GM12878 (cell line): ENCODE results near the gene DIPK1A. TPM values are rescaled to one million over a fixed set of nuclear protein-coding genes. Genes with fewer than 3 reads are reported as not detected.

ENCODE experiments used
- ATAC-seq: fragments of 200-7000 bp; cut with Tn5 transposase; 3 replicates; pipeline ENCODE4 v1.9.1; 2020; ENCODE audit warnings: mild to moderate bottlenecking, moderate library complexity
- BruUV-seq: library from RNA; stranded (reverse); fragments of 400-500 nt; replicated peaks from 2 replicates; lab custom pipeline; 2021; lab: Mats Ljungman, UMichigan
- CTCF ChIA-PET: fragments of 300-600 bp; sonication (Branson Sonifier 250); formaldehyde crosslinking; extraction: SDS; loops from one replicate; lab custom pipeline; 2021; ENCODE audit warnings: inconsistent platforms; lab: Yijun Ruan, JAX
- POLR2A ChIA-PET: fragments of 350-600 bp; formaldehyde crosslinking; extraction: SDS; loops from one replicate; lab custom pipeline; 2021; ENCODE audit warnings: inconsistent platforms; lab: Charles Lee
- RAD21 ChIA-PET: fragments of 300-600 bp; sonication (Branson Sonifier 250); formaldehyde crosslinking; loops from one replicate; lab custom pipeline; 2023; ENCODE audit warnings: antibody characterized with exemption; ENCODE audit not compliant: unreplicated experiment; lab: Charles Lee
- SMC1A ChIA-PET: fragments of 300-600 bp; sonication (Branson Sonifier 250); formaldehyde crosslinking; loops from one replicate; lab custom pipeline; 2023; ENCODE audit not compliant: unreplicated experiment, uncharacterized antibody; lab: Charles Lee
- DNase-seq: peaks from one replicate; pipeline ENCODE4 v3.0.0-alpha.2; 2011; ENCODE audit warnings: low read depth, low spot score
- FAIRE-seq: peaks from 3 replicates; lab custom pipeline; 2011; peaks lifted over from hg19 to GRCh38; lab: Jason Lieb, UNC
- H2AFZ ChIP-seq: 2 replicates; pipeline ENCODE4 v1.6.0; 2011; ENCODE audit warnings: low read depth, low read length, control low read depth; ENCODE audit not compliant: control insufficient read depth
- H3K27ac ChIP-seq: 2 replicates; pipeline ENCODE4 v1.5.1; 2011; ENCODE audit warnings: control low read depth; ENCODE audit not compliant: control insufficient read depth, insufficient read depth
- H3K27me3 ChIP-seq, 2 experiments: replicated peaks in 1 of 2; 2 replicates each; pipeline versions ENCODE4 v1.6.0 to v1.6.1; 2011; ENCODE audit warnings: low read length in 1 of 2; ENCODE audit not compliant: control insufficient read depth in 2 of 2, insufficient read depth in 2 of 2
- H3K36me3 ChIP-seq, 2 experiments: 2 replicates each; pipeline ENCODE4 v1.5.1; 2011; ENCODE audit warnings: low read length in 1 of 2; ENCODE audit not compliant: control insufficient read depth in 2 of 2, insufficient read depth in 2 of 2
- H3K4me1 ChIP-seq: 2 replicates; pipeline ENCODE4 v1.6.1; 2011; ENCODE audit warnings: mild to moderate bottlenecking, low read length, moderate library complexity, mixed read lengths; ENCODE audit not compliant: control insufficient read depth, insufficient read depth
- H3K4me2 ChIP-seq: 2 replicates; pipeline ENCODE4 v1.6.0; 2011; ENCODE audit warnings: control low read depth; ENCODE audit not compliant: control insufficient read depth, insufficient read depth
- H3K4me3 ChIP-seq: fragments of 200-600 bp; sonication (generic); 2 replicates; pipeline ENCODE4 v1.5.1; 2016
- H3K79me2 ChIP-seq: 2 replicates; pipeline ENCODE4 v1.6.0; 2011; ENCODE audit warnings: low read length; ENCODE audit not compliant: control insufficient read depth, insufficient read depth
- H3K9ac ChIP-seq: 2 replicates; pipeline ENCODE4 v1.8.0; 2011; ENCODE audit warnings: low read length, control low read depth, mixed read lengths; ENCODE audit not compliant: control insufficient read depth, insufficient read depth
- H3K9me3 ChIP-seq: replicated peaks from 3 replicates; pipeline ENCODE4 v1.5.1; 2011; ENCODE audit warnings: mild to moderate bottlenecking, low read length; ENCODE audit not compliant: control insufficient read depth, insufficient read depth
- H4K20me1 ChIP-seq: 2 replicates; pipeline ENCODE4 v1.6.0; 2011; ENCODE audit not compliant: control insufficient read depth, insufficient read depth
- CREB1 ChIP-seq: IDR thresholded peaks from 2 replicates; pipeline ENCODE4 v1.6.1; 2012; ENCODE audit warnings: low read depth, mild to moderate bottlenecking, inconsistent platforms
- EGR1 ChIP-seq, 2 experiments: IDR thresholded peaks; 1 replicate in 1 of 2; 2 replicates in 1 of 2; pipeline ENCODE4 v1.6.1; 2011 to 2012; ENCODE audit warnings: low read depth in 2 of 2, low read length in 2 of 2, borderline replicate concordance in 1 of 2, mild to moderate bottlenecking in 1 of 2, moderate library complexity in 1 of 2
- SIX5 ChIP-seq: IDR thresholded peaks from 2 replicates; pipeline ENCODE4 v1.6.1; 2011; ENCODE audit warnings: mild to moderate bottlenecking, low read depth, low read length, moderate library complexity; ENCODE audit not compliant: severe bottlenecking
- SMC3 ChIP-seq: IDR thresholded peaks from 2 replicates; pipeline ENCODE4 v1.6.1; 2011; ENCODE audit warnings: low read length, improper control_type of control experiment, borderline replicate concordance
- TCF12 ChIP-seq: IDR thresholded peaks from 2 replicates; pipeline ENCODE4 v1.6.1; 2011; ENCODE audit warnings: low read depth, mild to moderate bottlenecking, low read length
- ZNF24 ChIP-seq: fragments of 450-650 bp; IDR thresholded peaks from 2 replicates; pipeline ENCODE4 v1.6.1; 2017; ENCODE audit warnings: antibody characterized with exemption, mild to moderate bottlenecking
- ZNF622 ChIP-seq: fragments of 450-650 bp; IDR thresholded peaks from 2 replicates; pipeline ENCODE4 v1.6.1; 2017; ENCODE audit warnings: mild to moderate bottlenecking, inconsistent platforms
- WGBS: methylation state at CpG from one replicate; pipeline ENCODE4 v1.1.6; 2016; ENCODE audit warnings: low lambda C conversion rate; ENCODE audit not compliant: insufficient replicate concordance, insufficient coverage; ENCODE audit errors: missing lambda C conversion rate; 5-methylcytosine and 5-hydroxymethylcytosine counted together
- in situ Hi-C: fragments of 300-500 bp; cut with MboI; formaldehyde crosslinking; loops from 9 replicates; pipeline ENCODE4 v1.14.3; 2018; ENCODE audit warnings: mixed read lengths
- intact Hi-C: fragments of 100-400 bp; cut with micrococcal nuclease; formaldehyde crosslinking; loops from one replicate; pipeline ENCODE4 v1.14.2; 2022; ENCODE audit not compliant: unreplicated experiment
- polyA plus RNA-seq, 11 experiments: library from polyadenylated mRNA; depleted of rRNA in 4 of 11; unstranded in 6 of 11; stranded (reverse) in 5 of 11; fragments of >200 nt; fragmentation: Nextera tagmentation in 4 of 11; fragmentation: Illumina TruSeq in 1 of 11; extraction: Ambion mirVana in 4 of 11; extraction: Trizol in 1 of 11; gene quantifications; 1 replicate in 1 of 11; 2 replicates in 10 of 11; pipeline versions ENCODE4 v1.2.1 to v1.2.3, GENCODE V29; 2011 to 2016; ENCODE audit warnings: inconsistent platforms in 2 of 11, missing spikeins in 2 of 11, low read depth in 1 of 11
- total RNA-seq, 4 experiments: library from RNA; depleted of rRNA in 3 of 4; stranded (reverse); fragments of >200 nt in 3 of 4; fragmentation: Illumina TruSeq in 1 of 4; extraction: Trizol in 1 of 4; gene quantifications; 2 replicates each; pipeline versions ENCODE4 v1.2.1 to v1.2.3, GENCODE V29; 2013 to 2021
- TF ChIP-seq, protein P1 (sequence below), 3 experiments: IDR thresholded peaks in 2 of 3; conservative IDR thresholded peaks in 1 of 3; 2 replicates each; pipeline ENCODE4 v1.5.1; 2011; ENCODE audit warnings: low read depth in 3 of 3, low read length in 3 of 3, mild to moderate bottlenecking in 3 of 3, control low read depth in 2 of 3, moderate library complexity in 2 of 3, inconsistent platforms in 1 of 3, mixed read lengths in 1 of 3; ENCODE audit not compliant: control insufficient read depth in 2 of 3, insufficient read depth in 1 of 3; ENCODE audit errors: extremely low read depth in 1 of 3
- TF ChIP-seq, protein P2 (sequence below): IDR thresholded peaks from 2 replicates; pipeline ENCODE4 v1.6.1; 2011; ENCODE audit warnings: borderline replicate concordance, low read depth, mild to moderate bottlenecking, moderate library complexity, mixed read lengths, low read length; ENCODE audit not compliant: insufficient read depth; ENCODE audit errors: extremely low read length
- TF ChIP-seq, protein P3 (sequence below): fragments of 450-650 bp; IDR thresholded peaks from 2 replicates; pipeline ENCODE4 v1.6.1; 2017; ENCODE audit warnings: mild to moderate bottlenecking, moderate library complexity
- TF ChIP-seq, protein P4 (sequence below): IDR thresholded peaks from 2 replicates; pipeline ENCODE4 v1.6.1; 2012; ENCODE audit warnings: low read depth, low read length, improper control_type of control experiment
- TF ChIP-seq, protein P5 (sequence below): IDR thresholded peaks from 2 replicates; pipeline ENCODE4 v1.6.1; 2012; ENCODE audit warnings: low read length, inconsistent platforms

Gene DIPK1A
- total and polyA plus RNA-seq, 10 of the 15 experiments (the other 5 are each of a cell fraction or from before 2014, with no cell fraction given): 4.9 to 15.0 (median 9.7) TPM

DNA sequence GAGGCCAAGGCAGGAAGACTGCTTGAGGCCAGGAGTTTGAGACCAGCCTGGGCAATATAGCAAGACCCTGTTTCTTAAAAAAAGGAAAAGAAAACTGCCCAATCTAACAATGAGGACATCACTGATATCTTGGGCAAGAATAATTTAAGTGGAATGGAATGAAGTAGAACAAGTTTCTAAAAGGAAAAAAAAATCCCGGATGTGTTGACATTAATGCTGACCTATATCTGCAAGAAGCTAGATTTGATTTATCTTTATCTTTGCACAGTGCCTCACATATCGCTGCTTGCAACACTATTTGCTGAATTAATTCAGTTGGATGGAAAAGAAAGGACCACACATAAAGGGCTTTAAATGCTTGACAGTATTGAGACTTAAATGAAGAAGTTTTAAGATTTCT, 27.8 kb downstream of the DIPK1A start:
- no peak for TF ChIP-seq ZNF24
- TF ChIP-seq, protein P1, sequence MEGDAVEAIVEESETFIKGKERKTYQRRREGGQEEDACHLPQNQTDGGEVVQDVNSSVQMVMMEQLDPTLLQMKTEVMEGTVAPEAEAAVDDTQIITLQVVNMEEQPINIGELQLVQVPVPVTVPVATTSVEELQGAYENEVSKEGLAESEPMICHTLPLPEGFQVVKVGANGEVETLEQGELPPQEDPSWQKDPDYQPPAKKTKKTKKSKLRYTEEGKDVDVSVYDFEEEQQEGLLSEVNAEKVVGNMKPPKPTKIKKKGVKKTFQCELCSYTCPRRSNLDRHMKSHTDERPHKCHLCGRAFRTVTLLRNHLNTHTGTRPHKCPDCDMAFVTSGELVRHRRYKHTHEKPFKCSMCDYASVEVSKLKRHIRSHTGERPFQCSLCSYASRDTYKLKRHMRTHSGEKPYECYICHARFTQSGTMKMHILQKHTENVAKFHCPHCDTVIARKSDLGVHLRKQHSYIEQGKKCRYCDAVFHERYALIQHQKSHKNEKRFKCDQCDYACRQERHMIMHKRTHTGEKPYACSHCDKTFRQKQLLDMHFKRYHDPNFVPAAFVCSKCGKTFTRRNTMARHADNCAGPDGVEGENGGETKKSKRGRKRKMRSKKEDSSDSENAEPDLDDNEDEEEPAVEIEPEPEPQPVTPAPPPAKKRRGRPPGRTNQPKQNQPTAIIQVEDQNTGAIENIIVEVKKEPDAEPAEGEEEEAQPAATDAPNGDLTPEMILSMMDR (IDR thresholded peaks at IDR 0.05 in 2 of 3, conservative IDR thresholded peaks at IDR 0.05 in 1 of 3; ENCODE audit: control insufficient read depth in 2 of 3, extremely low read depth in 1 of 3, insufficient read depth in 1 of 3, low read depth in 3 of 3, low read length in 3 of 3): no peak
- TF ChIP-seq ZNF622: no peak
- no peak for TF ChIP-seq EGR1 (IDR thresholded peaks at IDR 0.05; ENCODE audit: borderline replicate concordance in 1 of 2, low read depth in 2 of 2, low read length in 2 of 2)
- TF ChIP-seq SMC3: no peak
- TF ChIP-seq, protein P2, sequence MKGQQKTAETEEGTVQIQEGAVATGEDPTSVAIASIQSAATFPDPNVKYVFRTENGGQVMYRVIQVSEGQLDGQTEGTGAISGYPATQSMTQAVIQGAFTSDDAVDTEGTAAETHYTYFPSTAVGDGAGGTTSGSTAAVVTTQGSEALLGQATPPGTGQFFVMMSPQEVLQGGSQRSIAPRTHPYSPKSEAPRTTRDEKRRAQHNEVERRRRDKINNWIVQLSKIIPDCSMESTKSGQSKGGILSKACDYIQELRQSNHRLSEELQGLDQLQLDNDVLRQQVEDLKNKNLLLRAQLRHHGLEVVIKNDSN: no peak
- no peak for TF ChIP-seq CREB1
- TF ChIP-seq TCF12: no peak
- TF ChIP-seq, protein P3, sequence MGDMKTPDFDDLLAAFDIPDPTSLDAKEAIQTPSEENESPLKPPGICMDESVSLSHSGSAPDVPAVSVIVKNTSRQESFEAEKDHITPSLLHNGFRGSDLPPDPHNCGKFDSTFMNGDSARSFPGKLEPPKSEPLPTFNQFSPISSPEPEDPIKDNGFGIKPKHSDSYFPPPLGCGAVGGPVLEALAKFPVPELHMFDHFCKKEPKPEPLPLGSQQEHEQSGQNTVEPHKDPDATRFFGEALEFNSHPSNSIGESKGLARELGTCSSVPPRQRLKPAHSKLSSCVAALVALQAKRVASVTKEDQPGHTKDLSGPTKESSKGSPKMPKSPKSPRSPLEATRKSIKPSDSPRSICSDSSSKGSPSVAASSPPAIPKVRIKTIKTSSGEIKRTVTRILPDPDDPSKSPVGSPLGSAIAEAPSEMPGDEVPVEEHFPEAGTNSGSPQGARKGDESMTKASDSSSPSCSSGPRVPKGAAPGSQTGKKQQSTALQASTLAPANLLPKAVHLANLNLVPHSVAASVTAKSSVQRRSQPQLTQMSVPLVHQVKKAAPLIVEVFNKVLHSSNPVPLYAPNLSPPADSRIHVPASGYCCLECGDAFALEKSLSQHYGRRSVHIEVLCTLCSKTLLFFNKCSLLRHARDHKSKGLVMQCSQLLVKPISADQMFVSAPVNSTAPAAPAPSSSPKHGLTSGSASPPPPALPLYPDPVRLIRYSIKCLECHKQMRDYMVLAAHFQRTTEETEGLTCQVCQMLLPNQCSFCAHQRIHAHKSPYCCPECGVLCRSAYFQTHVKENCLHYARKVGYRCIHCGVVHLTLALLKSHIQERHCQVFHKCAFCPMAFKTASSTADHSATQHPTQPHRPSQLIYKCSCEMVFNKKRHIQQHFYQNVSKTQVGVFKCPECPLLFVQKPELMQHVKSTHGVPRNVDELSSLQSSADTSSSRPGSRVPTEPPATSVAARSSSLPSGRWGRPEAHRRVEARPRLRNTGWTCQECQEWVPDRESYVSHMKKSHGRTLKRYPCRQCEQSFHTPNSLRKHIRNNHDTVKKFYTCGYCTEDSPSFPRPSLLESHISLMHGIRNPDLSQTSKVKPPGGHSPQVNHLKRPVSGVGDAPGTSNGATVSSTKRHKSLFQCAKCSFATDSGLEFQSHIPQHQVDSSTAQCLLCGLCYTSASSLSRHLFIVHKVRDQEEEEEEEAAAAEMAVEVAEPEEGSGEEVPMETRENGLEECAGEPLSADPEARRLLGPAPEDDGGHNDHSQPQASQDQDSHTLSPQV: no peak
- TF ChIP-seq SIX5: no peak
- TF ChIP-seq, protein P4, sequence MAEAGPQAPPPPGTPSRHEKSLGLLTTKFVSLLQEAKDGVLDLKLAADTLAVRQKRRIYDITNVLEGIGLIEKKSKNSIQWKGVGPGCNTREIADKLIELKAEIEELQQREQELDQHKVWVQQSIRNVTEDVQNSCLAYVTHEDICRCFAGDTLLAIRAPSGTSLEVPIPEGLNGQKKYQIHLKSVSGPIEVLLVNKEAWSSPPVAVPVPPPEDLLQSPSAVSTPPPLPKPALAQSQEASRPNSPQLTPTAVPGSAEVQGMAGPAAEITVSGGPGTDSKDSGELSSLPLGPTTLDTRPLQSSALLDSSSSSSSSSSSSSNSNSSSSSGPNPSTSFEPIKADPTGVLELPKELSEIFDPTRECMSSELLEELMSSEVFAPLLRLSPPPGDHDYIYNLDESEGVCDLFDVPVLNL: no peak
- TF ChIP-seq, protein P5, sequence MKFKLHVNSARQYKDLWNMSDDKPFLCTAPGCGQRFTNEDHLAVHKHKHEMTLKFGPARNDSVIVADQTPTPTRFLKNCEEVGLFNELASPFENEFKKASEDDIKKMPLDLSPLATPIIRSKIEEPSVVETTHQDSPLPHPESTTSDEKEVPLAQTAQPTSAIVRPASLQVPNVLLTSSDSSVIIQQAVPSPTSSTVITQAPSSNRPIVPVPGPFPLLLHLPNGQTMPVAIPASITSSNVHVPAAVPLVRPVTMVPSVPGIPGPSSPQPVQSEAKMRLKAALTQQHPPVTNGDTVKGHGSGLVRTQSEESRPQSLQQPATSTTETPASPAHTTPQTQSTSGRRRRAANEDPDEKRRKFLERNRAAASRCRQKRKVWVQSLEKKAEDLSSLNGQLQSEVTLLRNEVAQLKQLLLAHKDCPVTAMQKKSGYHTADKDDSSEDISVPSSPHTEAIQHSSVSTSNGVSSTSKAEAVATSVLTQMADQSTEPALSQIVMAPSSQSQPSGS: no peak
- Histone ChIP-seq H2AFZ (no peak overlapping the region), H3K4me2 (peak overlapping the region; percentile 50), H3K9ac (no peak overlapping the region; the same call in 1 of the 2 replicates), H3K36me3 (no peaks in the 10 kb centered on the region), H3K4me3 (no peak overlapping the region), H3K27ac (peak overlapping the region; percentile 21; the same call in 1 of the 2 replicates), H3K4me1 (peaks cover 43% of the 10 kb centered on the region), H4K20me1 (no peaks in the 10 kb centered on the region), H3K79me2 (peaks cover 35% of the 10 kb centered on the region), H3K27me3 (no peaks in the 10 kb centered on the region), H3K9me3 (no peaks in the 10 kb centered on the region; the same call in 1 of the 3 replicates)
- ChIA-PET POLR2A (interaction anchor here (0.8 kb wide), 1 partner anchor 13 kb away, joined by 3 read pairs; no protein-coding TSS in a partner anchor), SMC1A (interaction anchor here (0.8 to 5.0 kb wide), 6 partner anchors 12 to 60 kb away, joined by 3 to 37 read pairs (median 4); no protein-coding TSS in a partner anchor), CTCF (interaction anchor here (0.6 to 1.2 kb wide), 4 partner anchors 11 to 102 kb away, joined by 3 to 4 read pairs (median 3); no protein-coding TSS in a partner anchor), RAD21 (interaction anchor here (1.2 to 1.6 kb wide), 2 partner anchors 10 to 15 kb away, joined by 5 to 6 read pairs; no protein-coding TSS in a partner anchor)
- DNase-seq (no peak), ATAC-seq (no peak), FAIRE-seq (no peak)
- WGBS: 94% methylated on average over 2 of the region's 2 CpGs
- in situ Hi-C loops (no loop called here), intact Hi-C loops (no loop called here)
- BruUV-seq: no TSS peak
